RWPE1 (cell line): Measurements from ENCODE around the gene P2RX2.
A peak's percentile ranks its signal among the peaks of the same experiment; 100 is the strongest.
"Not testable (repeated sequence)": the region's sequence is repeated elsewhere in the genome, so short reads cannot be mapped to it uniquely, and the experiment has no call there.

Source experiments
- CTCF ChIA-PET: fragments of 350-600 bp; sonication (Branson Sonifier 250); formaldehyde crosslinking; extraction: SDS; loops from one replicate; lab custom pipeline; 2021; lab: Yijun Ruan, JAX
- POLR2A ChIA-PET: fragments of 400-600 bp; formaldehyde crosslinking; extraction: SDS; loops from one replicate; lab custom pipeline; 2020; ENCODE audit warnings: antibody characterized with exemption; ENCODE audit not compliant: low non-redundant PET; lab: Yijun Ruan, JAX
- DNase-seq: peaks from one replicate; pipeline ENCODE4 v3.0.0; 2012; ENCODE audit warnings: low spot score
- H3K27ac ChIP-seq: fragments of 450-650 bp; 2 replicates; pipeline ENCODE4 v1.5.1; 2017
- CTCF ChIP-seq: fragments of 450-650 bp; conservative IDR thresholded peaks from 2 replicates; pipeline ENCODE4 v1.5.1; 2017; ENCODE audit warnings: low read depth, mild to moderate bottlenecking

The P2RX2 gene

GRCh38 chr12:132593521-132593920 lies 25.1 kb upstream of the P2RX2 start:
- peak overlapping the region; percentile 18 for H3K27ac ChIP-seq
- ChIA-PET CTCF (interaction anchor here (1.0 to 1.2 kb wide), 2 partner anchors 21 to 183 kb away, joined by 4 to 5 read pairs; no protein-coding TSS in a partner anchor), POLR2A (no interaction called here)
- DNase-seq, result no peak
- TF ChIP-seq CTCF, result no peak

- peak; percentile 87 for DNase-seq
- H3K27ac ChIP-seq, result peak overlapping the region; percentile 18
- ChIA-PET POLR2A (no interaction called here), CTCF (interaction anchor here (1.5 kb wide), 1 partner anchor 21 kb away, joined by 4 read pairs; no protein-coding TSS in a partner anchor)
- no peak for TF ChIP-seq CTCF
Observed at GRCh38 chr12:132593938-132594358, 24.6 kb upstream of the P2RX2 start.

GRCh38 chr12:132595183-132595582 lies 23.4 kb upstream of the P2RX2 start:
- CTCF ChIA-PET, result interaction anchor here (0.5 to 1.5 kb wide), 3 partner anchors 20 to 167 kb away, joined by 3 to 5 read pairs (median 4); no protein-coding TSS in a partner anchor
- H3K27ac ChIP-seq, result no peak overlapping the region
- POLR2A ChIA-PET, result interaction anchor here (0.6 kb wide), 1 partner anchor 44 kb away, joined by 3 read pairs; no protein-coding TSS in a partner anchor
- TF ChIP-seq CTCF, result no peak
- DNase-seq, result no peak

GRCh38 chr12:132596016-132596415 lies 22.6 kb upstream of the P2RX2 start:
- CTCF ChIA-PET, result interaction anchor here (0.9 kb wide), 1 partner anchor 35 kb away, joined by 5 read pairs; no protein-coding TSS in a partner anchor
- DNase-seq, result no peak

GRCh38 chr12:132597333-132598316 lies 21.0 kb upstream of the P2RX2 start:
- DNase-seq, result no peak
- CTCF ChIA-PET, result no interaction called here

More at GRCh38 chr12:132596016-132596415, 22.6 kb upstream of the P2RX2 start:
- TF ChIP-seq CTCF, result no peak
- POLR2A ChIA-PET, result no interaction called here
- no peak overlapping the region for H3K27ac ChIP-seq

GRCh38 chr12:132599502-132599901 lies 19.1 kb upstream of the P2RX2 start:
- CTCF ChIA-PET, result interaction anchor here (0.6 to 1.4 kb wide), 10 partner anchors 10 to 208 kb away, joined by 3 to 9 read pairs (median 4); no protein-coding TSS in a partner anchor
- POLR2A ChIA-PET, H3K27ac ChIP-seq, DNase-seq: not testable (repeated sequence)

More at GRCh38 chr12:132597333-132598316, 21.0 kb upstream of the P2RX2 start:
- no peak for TF ChIP-seq CTCF
- POLR2A ChIA-PET, result no interaction called here
- H3K27ac ChIP-seq, result no peak overlapping the region
